Neuronal stem cell (in vitro differentiated cells): ENCODE results near the gene PRPF6.

Source experiments
- DNase-seq: peaks from one replicate; pipeline ENCODE4 v3.0.0-alpha.2; 2013; ENCODE audit warnings: low spot score
- H2AFZ ChIP-seq: one replicate; pipeline ENCODE4 v1.6.1; 2013; ENCODE audit warnings: mild to moderate bottlenecking, low read length, inconsistent platforms
- H2AK5ac ChIP-seq: 2 replicates; pipeline ENCODE4 v1.6.1; 2013; ENCODE audit warnings: low read depth, mild to moderate bottlenecking, inconsistent platforms, low read length, moderate library complexity, mixed read lengths
- H2BK120ac ChIP-seq: 2 replicates; pipeline ENCODE4 v1.6.1; 2013; ENCODE audit warnings: low read depth, mild to moderate bottlenecking, inconsistent platforms, low read length, moderate library complexity, mixed read lengths
- H2BK12ac ChIP-seq: one replicate; pipeline ENCODE4 v1.6.1; 2013; ENCODE audit warnings: low read length, inconsistent platforms
- H2BK15ac ChIP-seq: 2 replicates; pipeline ENCODE4 v1.6.1; 2013; ENCODE audit warnings: mild to moderate bottlenecking, low read length, inconsistent platforms, mixed read lengths
- H2BK5ac ChIP-seq: one replicate; pipeline ENCODE4 v1.6.1; 2013; ENCODE audit warnings: inconsistent platforms, mild to moderate bottlenecking, low read length, moderate library complexity
- H3K14ac ChIP-seq: one replicate; pipeline ENCODE4 v1.6.1; 2013; ENCODE audit warnings: low read length, inconsistent platforms
- H3K18ac ChIP-seq: 2 replicates; pipeline ENCODE4 v1.6.1; 2013; ENCODE audit warnings: low read length, inconsistent platforms
- H3K23ac ChIP-seq: 2 replicates; pipeline ENCODE4 v1.6.1; 2013; ENCODE audit warnings: low read depth, mild to moderate bottlenecking, mixed read lengths, low read length, inconsistent platforms; ENCODE audit not compliant: poor library complexity
- H3K27ac ChIP-seq: replicated peaks from 3 replicates; pipeline ENCODE4 v1.5.1; 2013; ENCODE audit warnings: low read length, inconsistent platforms
- H3K27me3 ChIP-seq, 3 experiments: 2 replicates each; pipeline ENCODE4 v1.6.1; 2013; ENCODE audit warnings: low read length in 3 of 3, mild to moderate bottlenecking in 2 of 3, inconsistent platforms in 1 of 3, low read depth in 1 of 3, mixed read lengths in 1 of 3, moderate library complexity in 1 of 3; ENCODE audit not compliant: control insufficient read depth in 3 of 3, insufficient read depth in 3 of 3
- H3K36me3 ChIP-seq, 2 donors: replicated peaks in 1 of 2; 2 replicates each; pipeline ENCODE4 v1.6.1; 2013; ENCODE audit warnings: low read length in 2 of 2; ENCODE audit not compliant: control insufficient read depth in 2 of 2, insufficient read depth in 2 of 2
- H3K4ac ChIP-seq: 2 replicates; pipeline ENCODE4 v1.6.1; 2013; ENCODE audit warnings: inconsistent platforms, mild to moderate bottlenecking, low read length, moderate library complexity
- H3K4me1 ChIP-seq, 2 donors: 1 replicate in 1 of 2; 2 replicates in 1 of 2; pipeline ENCODE4 v1.6.1; 2013; ENCODE audit warnings: low read length in 2 of 2, low read depth in 1 of 2; ENCODE audit not compliant: control insufficient read depth in 2 of 2, insufficient read depth in 1 of 2
- H3K4me2 ChIP-seq: one replicate; pipeline ENCODE4 v1.6.1; 2013; ENCODE audit warnings: mild to moderate bottlenecking, low read length, inconsistent platforms; ENCODE audit not compliant: insufficient read depth, poor library complexity, severe bottlenecking
- H3K4me3 ChIP-seq, 2 donors: 2 replicates each; pipeline ENCODE4 v1.5.1; 2013; ENCODE audit warnings: low read length in 2 of 2, mild to moderate bottlenecking in 2 of 2, inconsistent platforms in 1 of 2, moderate library complexity in 1 of 2
- H3K79me1 ChIP-seq: one replicate; pipeline ENCODE4 v1.6.1; 2013; ENCODE audit warnings: low read depth, mild to moderate bottlenecking, inconsistent platforms, low read length, moderate library complexity
- H3K9ac ChIP-seq: one replicate; pipeline ENCODE4 v1.6.1; 2013; ENCODE audit warnings: mild to moderate bottlenecking, low read depth, low read length, inconsistent platforms; ENCODE audit not compliant: poor library complexity
- H3K9me3 ChIP-seq, 2 donors: replicated peaks in 1 of 2; 2 replicates each; pipeline versions ENCODE3 to v1.6.1; 2013; ENCODE audit warnings: low read length in 2 of 2, mild to moderate bottlenecking in 2 of 2, inconsistent platforms in 1 of 2, low read depth in 1 of 2, mixed read lengths in 1 of 2, moderate library complexity in 1 of 2; ENCODE audit not compliant: control insufficient read depth in 2 of 2, insufficient read depth in 1 of 2
- H4K8ac ChIP-seq: one replicate; pipeline ENCODE4 v1.6.1; 2013; ENCODE audit warnings: low read depth, mild to moderate bottlenecking, inconsistent platforms, low read length, moderate library complexity
- H4K91ac ChIP-seq: one replicate; pipeline ENCODE4 v1.6.1; 2013; ENCODE audit warnings: low read length, low read depth, mild to moderate bottlenecking, inconsistent platforms; ENCODE audit not compliant: poor library complexity
- WGBS, 2 donors: extraction: QIAGEN DNeasy Blood & Tissue Kit; methylation state at CpG; one replicate each; pipeline ENCODE4 v1.1.7; 2013; ENCODE audit warnings: missing lambda C conversion rate in 2 of 2, mixed read lengths in 1 of 2; ENCODE audit not compliant: insufficient read length in 2 of 2, insufficient replicate concordance in 1 of 2; ENCODE audit errors: extremely low coverage in 2 of 2; 5-methylcytosine and 5-hydroxymethylcytosine counted together

The PRPF6 gene

GRCh38 chr20:63979229-63979556, 1.7 kb upstream of the PRPF6 start:
- H3K4ac ChIP-seq: no peak overlapping the region
- H3K4me3 ChIP-seq: peak overlapping the region; percentile 84 to 93
- peak overlapping the region; percentile 93 for H2AFZ ChIP-seq
- H4K91ac ChIP-seq: no peak overlapping the region
- peak overlapping the region; percentile 97 for H3K14ac ChIP-seq
- H3K9ac ChIP-seq: peak overlapping the region; percentile 93
- DNase-seq: no peak
- peak overlapping the region; percentile 87 for H2BK5ac ChIP-seq
- H3K27ac ChIP-seq: no peak overlapping the region
- peaks cover 0 to 3% (median 0%) of the 10 kb centered on the region in 3 experiments for H3K27me3 ChIP-seq
- no peak overlapping the region for H4K8ac ChIP-seq
- H2BK15ac ChIP-seq: peak overlapping the region; percentile 81
- peak overlapping the region; percentile 99 for H3K4me2 ChIP-seq
- H3K36me3 ChIP-seq: peaks cover 8 to 22% of the 10 kb centered on the region in 2 donors
- no peak overlapping the region for H2BK120ac ChIP-seq
- peaks cover 10% of the 10 kb centered on the region for H3K79me1 ChIP-seq
- peak overlapping the region; percentile 89 for H3K23ac ChIP-seq
- peak overlapping the region; percentile 74 for H2AK5ac ChIP-seq
- H2BK12ac ChIP-seq: no peak overlapping the region
- no CpG with 5 or more reads among the region's 47 CpGs for WGBS, 2 donors
- H3K18ac ChIP-seq: peak overlapping the region; percentile 97
- no peaks in the 10 kb centered on the region for H3K9me3 ChIP-seq
- H3K4me1 ChIP-seq: peaks cover 11 to 14% of the 10 kb centered on the region in 2 donors

- Histone ChIP-seq H3K9me3 (no peaks in the 10 kb centered on the region), H3K4me1 (peaks cover 11 to 14% of the 10 kb centered on the region in 2 donors), H3K79me1 (peaks cover 10% of the 10 kb centered on the region), H3K36me3 (peaks cover 11 to 28% of the 10 kb centered on the region in 2 donors), H3K14ac (peak within 1 kb of the TSS; percentile 97), H2BK5ac (peak within 1 kb of the TSS; percentile 87), H2BK120ac (peak within 1 kb of the TSS; percentile 95), H2AK5ac (peak within 1 kb of the TSS; percentile 99), H2AFZ (peak within 1 kb of the TSS; percentile 93), H3K4me3 (peak within 1 kb of the TSS; percentile 84 to 93), H3K4me2 (peak within 1 kb of the TSS; percentile 99), H3K23ac (peak within 1 kb of the TSS; percentile 98), H4K91ac (peak within 1 kb of the TSS; percentile 53), H3K9ac (peak within 1 kb of the TSS; percentile 93), H3K4ac (peak within 1 kb of the TSS; percentile 77), H2BK15ac (peak within 1 kb of the TSS; percentile 86), H4K8ac (peak within 1 kb of the TSS; percentile 98), H3K18ac (peak within 1 kb of the TSS; percentile 97), H3K27me3 (peaks cover 0 to 3% (median 0%) of the 10 kb centered on the region in 3 experiments), H3K27ac (no peak within 1 kb of the TSS), H2BK12ac (peak within 1 kb of the TSS; percentile 99)
- no CpG with 5 or more reads among the region's 52 CpGs for WGBS, 2 donors
- DNase-seq: no peak
Measured at GRCh38 chr20:63979557-63980316, 1.2 kb upstream of the PRPF6 start, which contains the start of gene SAMD10. SAMD10 (minus strand) TSS chr20:63979642; CDS start chr20:63979467, 175 bp downstream.

- Histone ChIP-seq H3K36me3 (peaks cover 16 to 32% of the 10 kb centered on the region in 2 donors), H3K9ac (peak overlapping the region; percentile 51), H2AFZ (peak overlapping the region; percentile 88), H3K4me1 (peaks cover 11 to 14% of the 10 kb centered on the region in 2 donors), H2BK15ac (peak overlapping the region; percentile 86), H4K8ac (peak overlapping the region; percentile 98), H4K91ac (peak overlapping the region; percentile 49), H3K23ac (peak overlapping the region; percentile 98), H2AK5ac (peak overlapping the region; percentile 99), H2BK12ac (peak overlapping the region; percentile 99), H3K4me3 (peak overlapping the region; percentile 84 to 93), H3K9me3 (no peaks in the 10 kb centered on the region), H2BK5ac (peak overlapping the region; percentile 77), H3K27ac (no peak overlapping the region), H3K14ac (peak overlapping the region; percentile 96), H3K79me1 (peaks cover 10% of the 10 kb centered on the region), H2BK120ac (peak overlapping the region; percentile 95), H3K27me3 (peaks cover 0 to 3% (median 0%) of the 10 kb centered on the region in 3 experiments), H3K4me2 (peak overlapping the region; percentile 99), H3K4ac (peak overlapping the region; percentile 77), H3K18ac (peak overlapping the region; percentile 95)
- no peak for DNase-seq
- WGBS, 2 donors: no CpG with 5 or more reads among the region's 15 CpGs
Measured at GRCh38 chr20:63980317-63980805, 571 bp upstream of the PRPF6 start.

- Histone ChIP-seq H3K4me1 (peaks cover 11 to 14% of the 10 kb centered on the region in 2 donors), H3K14ac (no peak overlapping the region), H4K91ac (no peak overlapping the region), H3K18ac (no peak overlapping the region), H3K9me3 (no peaks in the 10 kb centered on the region), H3K79me1 (peaks cover 10% of the 10 kb centered on the region), H2BK5ac (no peak overlapping the region), H3K4me2 (no peak overlapping the region), H2AFZ (no peak overlapping the region), H3K36me3 (peaks cover 20 to 54% of the 10 kb centered on the region in 2 donors), H3K27ac (no peak overlapping the region), H2AK5ac (no peak overlapping the region), H2BK120ac (no peak overlapping the region), H3K23ac (no peak overlapping the region), H2BK12ac (no peak overlapping the region), H4K8ac (no peak overlapping the region), H3K4ac (no peak overlapping the region), H3K4me3 (no peak overlapping the region), H3K9ac (peak overlapping the region; percentile 30), H3K27me3 (peaks cover 0 to 3% (median 0%) of the 10 kb centered on the region in 3 experiments), H2BK15ac (no peak overlapping the region)
- no peak for DNase-seq
- WGBS, 2 donors: no CpG with 5 or more reads among the region's 14 CpGs
Measured at GRCh38 chr20:63982937-63983336, 2.0 kb downstream of the PRPF6 start.
